ENCODE measurements around the gene EHD3.

EHD3 gene

DNA sequence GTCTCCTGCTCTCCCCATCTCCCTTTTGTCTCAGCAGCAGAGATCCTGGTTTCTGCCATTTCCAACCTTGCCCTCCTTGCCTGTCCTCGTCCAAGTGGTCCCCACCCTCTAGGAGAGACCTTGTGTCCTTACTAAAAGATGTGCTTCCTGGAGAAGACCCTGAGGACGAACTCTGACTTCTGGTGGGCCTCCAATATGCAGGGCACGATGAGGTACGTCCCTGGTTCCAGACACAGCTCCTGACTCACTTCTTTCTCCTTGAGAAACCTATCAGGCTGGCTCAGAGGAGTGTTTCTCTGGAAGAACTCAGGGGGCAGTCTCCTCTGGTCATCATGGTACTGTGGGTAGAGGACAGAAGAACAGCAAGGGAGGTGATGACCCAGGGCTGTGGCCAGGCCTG is 44.8 kb upstream of the EHD3 start (continued):
- TF ChIP-seq, protein P1, sequence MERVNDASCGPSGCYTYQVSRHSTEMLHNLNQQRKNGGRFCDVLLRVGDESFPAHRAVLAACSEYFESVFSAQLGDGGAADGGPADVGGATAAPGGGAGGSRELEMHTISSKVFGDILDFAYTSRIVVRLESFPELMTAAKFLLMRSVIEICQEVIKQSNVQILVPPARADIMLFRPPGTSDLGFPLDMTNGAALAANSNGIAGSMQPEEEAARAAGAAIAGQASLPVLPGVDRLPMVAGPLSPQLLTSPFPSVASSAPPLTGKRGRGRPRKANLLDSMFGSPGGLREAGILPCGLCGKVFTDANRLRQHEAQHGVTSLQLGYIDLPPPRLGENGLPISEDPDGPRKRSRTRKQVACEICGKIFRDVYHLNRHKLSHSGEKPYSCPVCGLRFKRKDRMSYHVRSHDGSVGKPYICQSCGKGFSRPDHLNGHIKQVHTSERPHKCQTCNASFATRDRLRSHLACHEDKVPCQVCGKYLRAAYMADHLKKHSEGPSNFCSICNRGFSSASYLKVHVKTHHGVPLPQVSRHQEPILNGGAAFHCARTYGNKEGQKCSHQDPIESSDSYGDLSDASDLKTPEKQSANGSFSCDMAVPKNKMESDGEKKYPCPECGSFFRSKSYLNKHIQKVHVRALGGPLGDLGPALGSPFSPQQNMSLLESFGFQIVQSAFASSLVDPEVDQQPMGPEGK (CRISPR knock-in tag; IDR thresholded peaks at IDR 0.05; ENCODE audit: borderline replicate concordance), result no peak
- TF ChIP-seq, protein P2, sequence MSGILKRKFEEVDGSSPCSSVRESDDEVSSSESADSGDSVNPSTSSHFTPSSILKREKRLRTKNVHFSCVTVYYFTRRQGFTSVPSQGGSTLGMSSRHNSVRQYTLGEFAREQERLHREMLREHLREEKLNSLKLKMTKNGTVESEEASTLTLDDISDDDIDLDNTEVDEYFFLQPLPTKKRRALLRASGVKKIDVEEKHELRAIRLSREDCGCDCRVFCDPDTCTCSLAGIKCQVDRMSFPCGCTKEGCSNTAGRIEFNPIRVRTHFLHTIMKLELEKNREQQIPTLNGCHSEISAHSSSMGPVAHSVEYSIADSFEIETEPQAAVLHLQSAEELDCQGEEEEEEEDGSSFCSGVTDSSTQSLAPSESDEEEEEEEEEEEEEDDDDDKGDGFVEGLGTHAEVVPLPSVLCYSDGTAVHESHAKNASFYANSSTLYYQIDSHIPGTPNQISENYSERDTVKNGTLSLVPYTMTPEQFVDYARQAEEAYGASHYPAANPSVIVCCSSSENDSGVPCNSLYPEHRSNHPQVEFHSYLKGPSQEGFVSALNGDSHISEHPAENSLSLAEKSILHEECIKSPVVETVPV (CRISPR knock-in tag; IDR thresholded peaks at IDR 0.05), result no peak
- TF ChIP-seq BACH2 (CRISPR knock-in tag; IDR thresholded peaks at IDR 0.05; ENCODE audit: borderline replicate concordance), result no peak
- no peak for TF ChIP-seq ZNF8 (CRISPR knock-in tag; IDR thresholded peaks at IDR 0.05)
- TF ChIP-seq, protein P3, sequence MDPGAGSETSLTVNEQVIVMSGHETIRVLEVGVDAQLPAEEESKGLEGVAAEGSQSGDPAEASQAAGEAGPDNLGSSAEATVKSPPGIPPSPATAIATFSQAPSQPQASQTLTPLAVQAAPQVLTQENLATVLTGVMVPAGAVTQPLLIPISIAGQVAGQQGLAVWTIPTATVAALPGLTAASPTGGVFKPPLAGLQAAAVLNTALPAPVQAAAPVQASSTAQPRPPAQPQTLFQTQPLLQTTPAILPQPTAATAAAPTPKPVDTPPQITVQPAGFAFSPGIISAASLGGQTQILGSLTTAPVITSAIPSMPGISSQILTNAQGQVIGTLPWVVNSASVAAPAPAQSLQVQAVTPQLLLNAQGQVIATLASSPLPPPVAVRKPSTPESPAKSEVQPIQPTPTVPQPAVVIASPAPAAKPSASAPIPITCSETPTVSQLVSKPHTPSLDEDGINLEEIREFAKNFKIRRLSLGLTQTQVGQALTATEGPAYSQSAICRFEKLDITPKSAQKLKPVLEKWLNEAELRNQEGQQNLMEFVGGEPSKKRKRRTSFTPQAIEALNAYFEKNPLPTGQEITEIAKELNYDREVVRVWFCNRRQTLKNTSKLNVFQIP (CRISPR knock-in tag; IDR thresholded peaks at IDR 0.05; ENCODE audit: borderline replicate concordance, low read depth), result no peak
- no peak for TF ChIP-seq TCF4 (CRISPR knock-in tag; IDR thresholded peaks at IDR 0.05; ENCODE audit: borderline replicate concordance)
- no peak for TF ChIP-seq ARNTL (CRISPR knock-in tag; IDR thresholded peaks at IDR 0.05; ENCODE audit: borderline replicate concordance, low read depth)
- no peak for TF ChIP-seq ESRRG (CRISPR knock-in tag; IDR thresholded peaks at IDR 0.05)
- no peak for TF ChIP-seq CSDC2 (CRISPR knock-in tag; IDR thresholded peaks at IDR 0.05)

DNA sequence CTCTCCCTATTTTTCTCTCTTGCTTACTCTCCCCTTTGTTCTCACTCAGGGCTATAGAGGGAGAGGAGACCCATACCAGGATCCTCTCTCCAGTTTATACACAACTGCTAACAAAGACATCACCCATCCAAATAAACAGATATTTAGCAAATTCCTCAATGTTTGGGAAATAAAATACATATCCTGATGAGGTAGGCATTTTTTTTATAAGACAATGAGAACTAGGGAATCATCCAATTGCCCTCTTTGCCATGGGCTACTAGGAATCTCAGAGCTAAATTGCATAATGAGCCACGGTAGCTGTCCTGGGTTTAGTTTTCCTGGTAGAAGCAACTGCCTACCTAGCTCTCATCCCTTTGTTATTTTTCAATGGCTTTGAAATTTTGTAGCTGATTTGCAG is 43.8 kb upstream of the EHD3 start:
- ATAC-seq, result no peak
- TF ChIP-seq ZFP30 (CRISPR knock-in tag; IDR thresholded peaks at IDR 0.05) (no peak), ZNF565 (CRISPR knock-in tag; conservative IDR thresholded peaks at IDR 0.05; ENCODE audit: low read depth) (no peak), ZNF70 (CRISPR knock-in tag; IDR thresholded peaks at IDR 0.05) (no peak), ARNTL (CRISPR knock-in tag; IDR thresholded peaks at IDR 0.05; ENCODE audit: borderline replicate concordance, low read depth) (no peak), OSR1 (CRISPR knock-in tag; IDR thresholded peaks at IDR 0.05) (no peak), CSDC2 (CRISPR knock-in tag; IDR thresholded peaks at IDR 0.05) (no peak), ESRRG (CRISPR knock-in tag; IDR thresholded peaks at IDR 0.05) (no peak), GLIS3 (CRISPR knock-in tag; IDR thresholded peaks at IDR 0.05) (no peak), ZC3H10 (CRISPR knock-in tag; IDR thresholded peaks at IDR 0.05) (no peak), PPARA (CRISPR knock-in tag; IDR thresholded peaks at IDR 0.05; ENCODE audit: borderline replicate concordance) (no peak)
- TF ChIP-seq, protein P3 (CRISPR knock-in tag; IDR thresholded peaks at IDR 0.05; ENCODE audit: borderline replicate concordance, low read depth), result no peak
- TF ChIP-seq, protein P2 (CRISPR knock-in tag; IDR thresholded peaks at IDR 0.05), result no peak
- TF ChIP-seq, protein P4, sequence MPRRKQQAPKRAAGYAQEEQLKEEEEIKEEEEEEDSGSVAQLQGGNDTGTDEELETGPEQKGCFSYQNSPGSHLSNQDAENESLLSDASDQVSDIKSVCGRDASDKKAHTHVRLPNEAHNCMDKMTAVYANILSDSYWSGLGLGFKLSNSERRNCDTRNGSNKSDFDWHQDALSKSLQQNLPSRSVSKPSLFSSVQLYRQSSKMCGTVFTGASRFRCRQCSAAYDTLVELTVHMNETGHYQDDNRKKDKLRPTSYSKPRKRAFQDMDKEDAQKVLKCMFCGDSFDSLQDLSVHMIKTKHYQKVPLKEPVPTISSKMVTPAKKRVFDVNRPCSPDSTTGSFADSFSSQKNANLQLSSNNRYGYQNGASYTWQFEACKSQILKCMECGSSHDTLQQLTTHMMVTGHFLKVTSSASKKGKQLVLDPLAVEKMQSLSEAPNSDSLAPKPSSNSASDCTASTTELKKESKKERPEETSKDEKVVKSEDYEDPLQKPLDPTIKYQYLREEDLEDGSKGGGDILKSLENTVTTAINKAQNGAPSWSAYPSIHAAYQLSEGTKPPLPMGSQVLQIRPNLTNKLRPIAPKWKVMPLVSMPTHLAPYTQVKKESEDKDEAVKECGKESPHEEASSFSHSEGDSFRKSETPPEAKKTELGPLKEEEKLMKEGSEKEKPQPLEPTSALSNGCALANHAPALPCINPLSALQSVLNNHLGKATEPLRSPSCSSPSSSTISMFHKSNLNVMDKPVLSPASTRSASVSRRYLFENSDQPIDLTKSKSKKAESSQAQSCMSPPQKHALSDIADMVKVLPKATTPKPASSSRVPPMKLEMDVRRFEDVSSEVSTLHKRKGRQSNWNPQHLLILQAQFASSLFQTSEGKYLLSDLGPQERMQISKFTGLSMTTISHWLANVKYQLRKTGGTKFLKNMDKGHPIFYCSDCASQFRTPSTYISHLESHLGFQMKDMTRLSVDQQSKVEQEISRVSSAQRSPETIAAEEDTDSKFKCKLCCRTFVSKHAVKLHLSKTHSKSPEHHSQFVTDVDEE (CRISPR knock-in tag; IDR thresholded peaks at IDR 0.05), result no peak

DNA sequence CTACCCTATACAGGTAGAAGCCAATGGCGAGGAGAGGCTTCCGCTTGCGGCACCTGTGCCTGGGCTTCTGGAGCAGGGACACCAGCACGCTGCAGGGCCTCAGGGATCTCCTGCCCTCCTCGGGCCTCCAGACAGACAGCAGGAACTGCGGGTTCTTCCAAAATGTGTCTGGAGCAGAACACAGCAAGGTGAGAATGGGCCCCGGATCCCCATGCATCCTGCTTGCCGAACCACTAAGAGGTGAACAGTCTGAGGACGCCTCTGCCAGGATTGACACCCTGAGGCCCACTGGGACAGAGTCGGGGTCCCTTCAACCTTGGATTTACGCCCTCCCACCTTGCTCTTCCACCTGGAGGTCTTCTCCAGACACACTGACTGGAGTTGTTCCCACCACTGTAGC is 42.0 kb upstream of the EHD3 start:
- no peak for ATAC-seq
- TF ChIP-seq PPARA (CRISPR knock-in tag; IDR thresholded peaks at IDR 0.05; ENCODE audit: borderline replicate concordance), result no peak
- TF ChIP-seq, protein P3 (CRISPR knock-in tag; IDR thresholded peaks at IDR 0.05; ENCODE audit: borderline replicate concordance, low read depth), result no peak
- TF ChIP-seq, protein P4 (CRISPR knock-in tag; IDR thresholded peaks at IDR 0.05), result no peak
- TF ChIP-seq, protein P1 (CRISPR knock-in tag; IDR thresholded peaks at IDR 0.05; ENCODE audit: borderline replicate concordance), result no peak

Measured in SK-N-SH treated with all-trans-retinoic acid at 6 μM for 48 hours (cell line).